OCI-LY1 (cell line): ENCODE results near the gene TSKU.

Experiments used
- H2AFZ ChIP-seq: fragments of 200-600 bp; sonication (generic), shearing (Covaris generic); 2 replicates; pipeline ENCODE4 v1.6.0; 2014; ENCODE audit warnings: antibody characterized with exemption, mild to moderate bottlenecking, low read length
- H3F3A ChIP-seq: fragments of 200-600 bp; sonication (generic), shearing (Covaris generic); 2 replicates; pipeline ENCODE4 v1.6.0; 2014; ENCODE audit warnings: mild to moderate bottlenecking, antibody characterized with exemption, low read length, moderate library complexity; ENCODE audit not compliant: insufficient read depth
- H3K27ac ChIP-seq: fragments of 200-600 bp; sonication (generic); 2 replicates; pipeline ENCODE4 v1.5.1; 2014; ENCODE audit warnings: low read length, mixed run types, mild to moderate bottlenecking, low read depth; ENCODE audit not compliant: poor library complexity, severe bottlenecking
- H3K27me3 ChIP-seq: fragments of 200-600 bp; sonication (generic); 2 replicates; pipeline ENCODE4 v1.6.0; 2014; ENCODE audit warnings: antibody characterized with exemption, mild to moderate bottlenecking, low read length, moderate library complexity; ENCODE audit not compliant: insufficient read depth
- H3K36me3 ChIP-seq: fragments of 200-600 bp; sonication (generic); 2 replicates; pipeline ENCODE4 v1.6.1; 2014; ENCODE audit warnings: mild to moderate bottlenecking, antibody characterized with exemption, low read length, moderate library complexity, mixed read lengths; ENCODE audit not compliant: insufficient read depth
- H3K4me1 ChIP-seq: fragments of 200-600 bp; sonication (generic); 2 replicates; pipeline ENCODE4 v1.5.1; 2014; ENCODE audit warnings: mild to moderate bottlenecking, low read length, moderate library complexity; ENCODE audit not compliant: insufficient read depth, severe bottlenecking
- H3K4me2 ChIP-seq: fragments of 200-600 bp; sonication (generic), shearing (Covaris generic); 2 replicates; pipeline ENCODE4 v1.6.1; 2014; ENCODE audit warnings: low read length
- H3K4me3 ChIP-seq: fragments of 200-600 bp; sonication (generic); 2 replicates; pipeline ENCODE4 v1.5.1; 2014; ENCODE audit warnings: low read length, low read depth, mild to moderate bottlenecking, mixed read lengths; ENCODE audit not compliant: poor library complexity, severe bottlenecking
- H3K79me2 ChIP-seq: fragments of 200-600 bp; shearing (Covaris generic); 2 replicates; pipeline ENCODE4 v1.6.1; 2016; ENCODE audit warnings: mixed run types, low read length, mixed read lengths; ENCODE audit not compliant: insufficient read depth
- H3K9ac ChIP-seq: fragments of 200-600 bp; sonication (generic), shearing (Covaris generic); 2 replicates; pipeline ENCODE4 v1.6.1; 2014; ENCODE audit warnings: mild to moderate bottlenecking, low read length, mixed read lengths
- H3K9me2 ChIP-seq: fragments of 200-600 bp; sonication (generic), shearing (Covaris generic); 2 replicates; pipeline ENCODE4 v1.6.1; 2014; ENCODE audit warnings: low read depth, mild to moderate bottlenecking, low read length, mixed read lengths
- H3K9me3 ChIP-seq: fragments of 200-600 bp; shearing (Covaris generic); 2 replicates; pipeline ENCODE4 v1.6.1; 2014; ENCODE audit warnings: low read length, mixed read lengths
- H4K20me1 ChIP-seq: fragments of 200-600 bp; sonication (generic), shearing (Covaris generic); 2 replicates; pipeline ENCODE4 v1.6.0; 2016; ENCODE audit warnings: mild to moderate bottlenecking, low read length; ENCODE audit not compliant: insufficient read depth
- CTCF ChIP-seq: fragments of 200-600 bp; sonication (generic), shearing (Covaris generic); IDR thresholded peaks from 2 replicates; pipeline ENCODE4 v1.5.1; 2017; ENCODE audit warnings: mild to moderate bottlenecking, antibody characterized with exemption, low read length, moderate library complexity, mixed read lengths
- EZH2 ChIP-seq: fragments of 200-600 bp; sonication (generic), shearing (Covaris generic); IDR thresholded peaks from 2 replicates; pipeline ENCODE4 v1.8.0; 2017; ENCODE audit warnings: borderline replicate concordance, mixed run types, mild to moderate bottlenecking, antibody characterized with exemption, low read length, moderate library complexity, mixed read lengths

Gene TSKU

GRCh38 chr11:76792505-76793264 lies 9.5 kb downstream of the TSKU start:
- Histone ChIP-seq H3K36me3 (no peaks in the 10 kb centered on the region), H3K9me2 (no peaks in the 10 kb centered on the region), H3F3A (no peaks in the 10 kb centered on the region), H3K79me2 (no peaks in the 10 kb centered on the region), H3K27ac (no peak overlapping the region), H3K4me1 (no peaks in the 10 kb centered on the region), H2AFZ (no peak overlapping the region), H3K9ac (no peak overlapping the region), H3K9me3 (no peaks in the 10 kb centered on the region), H3K4me2 (no peak overlapping the region), H3K27me3 (no peaks in the 10 kb centered on the region; the same call in 1 of the 2 replicates), H4K20me1 (no peaks in the 10 kb centered on the region), H3K4me3 (no peak overlapping the region)
- TF ChIP-seq EZH2 (no peak), CTCF (no peak)

GRCh38 chr11:76793391-76794291 lies 10.5 kb downstream of the TSKU start:
- no peaks in the 10 kb centered on the region for H3K79me2 ChIP-seq
- H3K4me3 ChIP-seq: no peak overlapping the region

More at GRCh38 chr11:76793391-76794291, 10.5 kb downstream of the TSKU start:
- H3K4me1 ChIP-seq: no peaks in the 10 kb centered on the region
- H3F3A ChIP-seq: no peaks in the 10 kb centered on the region
- H3K9me3 ChIP-seq: no peaks in the 10 kb centered on the region
- H3K36me3 ChIP-seq: no peaks in the 10 kb centered on the region
- H3K27me3 ChIP-seq: no peaks in the 10 kb centered on the region; the same call in 1 of the 2 replicates
- TF ChIP-seq CTCF (no peak), EZH2 (no peak)
- H2AFZ ChIP-seq: no peak overlapping the region
- H4K20me1 ChIP-seq: no peaks in the 10 kb centered on the region
- H3K9me2 ChIP-seq: no peaks in the 10 kb centered on the region
- no peak overlapping the region for H3K4me2 ChIP-seq
- H3K27ac ChIP-seq: no peak overlapping the region
- no peak overlapping the region for H3K9ac ChIP-seq
